NB4 (cell line): Measurements from ENCODE around the gene ARF3.

Source experiments
- CTCF ChIP-seq: IDR thresholded peaks from one replicate; pipeline ENCODE4 v1.5.1; 2012; ENCODE audit warnings: low read depth, low read length
- POLR2A ChIP-seq: IDR thresholded peaks from 2 replicates; pipeline ENCODE4 v1.6.1; 2011; ENCODE audit warnings: mild to moderate bottlenecking; ENCODE audit not compliant: insufficient read length; ENCODE audit errors: extremely low read depth

- TF ChIP-seq POLR2A: no peak
- no peak for TF ChIP-seq CTCF
These were observed 3.5 kb upstream of the ARF3 start for GRCh38 chr12:48960834-48961233.
